IPS-15b (cell line): ENCODE measurements around the gene DDX54.

Source experiments
- H3K27me3 ChIP-seq: one replicate; pipeline ENCODE4 v1.6.1; 2013; ENCODE audit warnings: low read length; ENCODE audit not compliant: control insufficient read depth, insufficient read depth
- H3K36me3 ChIP-seq: one replicate; pipeline ENCODE4 v1.6.1; 2013; ENCODE audit warnings: low read length; ENCODE audit not compliant: control insufficient read depth, insufficient read depth
- H3K4me1 ChIP-seq: one replicate; pipeline ENCODE4 v1.6.1; 2013; ENCODE audit warnings: mild to moderate bottlenecking, low read length; ENCODE audit not compliant: control insufficient read depth, insufficient read depth
- H3K4me3 ChIP-seq: one replicate; pipeline ENCODE4 v1.5.1; 2013; ENCODE audit warnings: low read depth, low read length
- H3K9ac ChIP-seq: one replicate; pipeline ENCODE4 v1.6.1; 2013; ENCODE audit warnings: low read depth, mild to moderate bottlenecking, low read length
- H3K9me3 ChIP-seq: one replicate; pipeline ENCODE4 v1.6.1; 2013; ENCODE audit warnings: mild to moderate bottlenecking, low read length; ENCODE audit not compliant: control insufficient read depth, insufficient read depth

DDX54 gene

GRCh38 chr12:113227686-113228391 lies 42.6 kb upstream of the DDX54 start:
- H3K4me3 ChIP-seq, result no peak overlapping the region
- peaks cover 6% of the 10 kb centered on the region for H3K4me1 ChIP-seq
- H3K9ac ChIP-seq, result no peak overlapping the region
- no peaks in the 10 kb centered on the region for H3K9me3 ChIP-seq
- peaks cover 14% of the 10 kb centered on the region for H3K36me3 ChIP-seq
- H3K27me3 ChIP-seq, result no peaks in the 10 kb centered on the region

DNA sequence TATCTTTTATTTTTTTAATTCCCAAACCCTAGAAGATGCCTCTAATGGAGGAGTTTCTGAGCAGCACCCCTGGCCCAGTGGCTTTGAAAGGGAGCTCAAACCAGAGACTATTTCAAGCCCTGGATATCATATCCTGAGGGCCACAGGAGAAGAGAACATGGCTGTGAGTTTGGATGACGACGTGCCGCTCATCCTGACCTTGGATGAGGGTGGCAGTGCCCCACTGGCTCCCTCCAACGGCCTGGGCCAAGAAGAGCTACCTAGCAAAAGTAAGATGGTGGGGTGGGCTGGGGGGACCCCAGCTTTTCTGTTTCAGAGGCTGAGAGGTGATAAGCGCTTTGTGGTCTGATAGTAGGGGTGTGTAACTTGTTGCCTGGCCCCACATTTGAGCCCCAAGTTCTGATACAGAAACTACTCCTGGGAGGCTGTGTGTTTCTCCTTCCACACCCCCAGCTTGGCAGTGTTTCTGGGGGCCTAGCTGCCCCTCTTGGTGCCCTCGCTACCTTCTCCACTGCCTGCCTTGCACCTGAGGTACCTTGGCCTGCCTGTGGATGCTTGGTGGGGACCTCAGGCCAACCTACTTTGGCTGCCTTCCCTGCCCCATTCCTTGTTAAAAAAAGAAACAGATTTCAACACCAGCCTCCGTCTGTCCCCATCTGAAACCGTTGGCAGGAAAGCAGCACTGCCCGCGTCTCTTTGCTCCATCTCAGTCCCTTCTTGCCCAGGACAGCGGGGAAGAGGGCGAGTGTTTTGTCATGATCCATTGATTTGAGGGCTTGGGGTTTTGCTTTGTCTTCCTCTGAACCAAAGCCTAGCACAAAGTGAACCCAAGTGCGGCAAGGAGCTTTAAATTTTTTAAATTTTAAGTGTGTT lies 41.7 kb upstream of the DDX54 start:
- peaks cover 9% of the 10 kb centered on the region for H3K36me3 ChIP-seq
- no peaks in the 10 kb centered on the region for H3K9me3 ChIP-seq
- H3K4me1 ChIP-seq, result no peaks in the 10 kb centered on the region
- H3K4me3 ChIP-seq, result no peak overlapping the region
- no peak overlapping the region for H3K9ac ChIP-seq
- H3K27me3 ChIP-seq, result no peaks in the 10 kb centered on the region

GRCh38 chr12:113224955-113225354 lies 39.7 kb upstream of the DDX54 start:
- Histone ChIP-seq H3K36me3 (peaks cover 2% of the 10 kb centered on the region), H3K4me1 (no peaks in the 10 kb centered on the region), H3K27me3 (no peaks in the 10 kb centered on the region), H3K9ac (no peak overlapping the region), H3K9me3 (no peaks in the 10 kb centered on the region), H3K4me3 (no peak overlapping the region)

GRCh38 chr12:113222730-113223531 lies 37.7 kb upstream of the DDX54 start:
- no peak overlapping the region for H3K9ac ChIP-seq
- H3K36me3 ChIP-seq, result no peaks in the 10 kb centered on the region
- H3K27me3 ChIP-seq, result no peaks in the 10 kb centered on the region
- no peaks in the 10 kb centered on the region for H3K4me1 ChIP-seq
- no peak overlapping the region for H3K4me3 ChIP-seq
- H3K9me3 ChIP-seq, result no peaks in the 10 kb centered on the region

GRCh38 chr12:113221997-113222729 lies 36.9 kb upstream of the DDX54 start:
- Histone ChIP-seq H3K4me1 (no peaks in the 10 kb centered on the region), H3K9me3 (no peaks in the 10 kb centered on the region), H3K4me3 (peak overlapping the region; percentile 87), H3K27me3 (no peaks in the 10 kb centered on the region), H3K36me3 (no peaks in the 10 kb centered on the region), H3K9ac (peak overlapping the region; percentile 81)

GRCh38 chr12:113221181-113221996 lies 36.1 kb upstream of the DDX54 start, which contains the start of gene TPCN1:
TPCN1 (plus strand) TSS chr12:113221464; CDS start chr12:113226853, 5,389 bp downstream.
- peak within 1 kb of the TSS; percentile 90 for H3K4me3 ChIP-seq
- H3K36me3 ChIP-seq, result no peaks in the 10 kb centered on the region
- H3K4me1 ChIP-seq, result no peaks in the 10 kb centered on the region
- peak within 1 kb of the TSS; percentile 81 for H3K9ac ChIP-seq
- no peaks in the 10 kb centered on the region for H3K9me3 ChIP-seq
- H3K27me3 ChIP-seq, result no peaks in the 10 kb centered on the region

GRCh38 chr12:113220593-113221180 lies 35.4 kb upstream of the DDX54 start:
- no peaks in the 10 kb centered on the region for H3K4me1 ChIP-seq
- no peak overlapping the region for H3K9ac ChIP-seq
- H3K9me3 ChIP-seq, result no peaks in the 10 kb centered on the region

DNA sequence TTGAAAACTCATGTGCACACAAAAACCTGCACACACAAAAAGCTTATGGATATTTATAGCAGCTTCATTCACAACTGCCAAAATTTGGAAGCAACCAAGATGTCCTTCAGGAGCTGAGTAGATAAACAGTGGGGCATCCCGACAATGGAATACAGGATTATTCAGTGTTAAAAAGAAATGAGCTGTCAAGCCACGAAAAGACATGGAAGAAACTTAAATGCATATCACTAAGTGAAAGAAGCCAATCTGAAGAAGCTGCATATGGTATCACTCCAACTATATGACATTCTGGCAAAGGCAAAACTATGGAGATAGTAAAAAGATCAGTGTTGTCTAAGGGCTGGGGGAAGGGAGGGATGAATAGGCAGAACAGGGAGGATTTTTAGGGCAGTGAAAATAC lies 30.7 kb upstream of the DDX54 start:
- H3K27me3 ChIP-seq, result no peaks in the 10 kb centered on the region

More at GRCh38 chr12:113220593-113221180, 35.4 kb upstream of the DDX54 start:
- H3K4me3 ChIP-seq, result peak overlapping the region; percentile 90
- no peaks in the 10 kb centered on the region for H3K36me3 ChIP-seq
- no peaks in the 10 kb centered on the region for H3K27me3 ChIP-seq

DNA sequence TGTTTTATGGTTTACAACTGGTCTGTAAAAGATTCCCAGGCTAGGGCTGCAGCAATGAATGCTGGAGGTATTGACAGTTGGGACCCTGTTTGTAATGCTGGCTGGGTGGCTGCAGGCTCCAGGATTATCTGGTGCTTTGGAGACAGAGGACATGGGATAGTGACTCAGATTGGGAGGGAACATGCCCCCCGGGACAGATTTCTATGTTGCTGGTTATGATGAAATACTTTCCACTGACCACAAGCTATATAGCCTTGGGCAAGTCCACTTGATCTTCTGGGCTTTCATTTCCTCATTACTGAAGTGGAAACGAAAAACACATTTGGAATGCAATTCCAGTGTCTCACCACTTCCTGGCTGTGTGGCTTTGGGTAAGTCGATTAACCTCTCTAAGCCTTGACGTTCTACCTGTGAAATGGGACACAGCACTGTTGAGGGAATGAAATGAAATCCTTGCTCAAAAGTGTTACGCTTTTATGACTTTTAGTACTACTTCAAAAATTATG lies 29.7 kb upstream of the DDX54 start:
- no peak overlapping the region for H3K9ac ChIP-seq
- no peaks in the 10 kb centered on the region for H3K36me3 ChIP-seq
- no peak overlapping the region for H3K4me3 ChIP-seq
- no peaks in the 10 kb centered on the region for H3K27me3 ChIP-seq
- H3K9me3 ChIP-seq, result no peaks in the 10 kb centered on the region
- H3K4me1 ChIP-seq, result no peaks in the 10 kb centered on the region

More for the DNA sequence above, 30.7 kb upstream of the DDX54 start:
- Histone ChIP-seq H3K4me3 (no peak overlapping the region), H3K9ac (no peak overlapping the region), H3K4me1 (no peaks in the 10 kb centered on the region), H3K36me3 (no peaks in the 10 kb centered on the region), H3K9me3 (no peaks in the 10 kb centered on the region)

DNA sequence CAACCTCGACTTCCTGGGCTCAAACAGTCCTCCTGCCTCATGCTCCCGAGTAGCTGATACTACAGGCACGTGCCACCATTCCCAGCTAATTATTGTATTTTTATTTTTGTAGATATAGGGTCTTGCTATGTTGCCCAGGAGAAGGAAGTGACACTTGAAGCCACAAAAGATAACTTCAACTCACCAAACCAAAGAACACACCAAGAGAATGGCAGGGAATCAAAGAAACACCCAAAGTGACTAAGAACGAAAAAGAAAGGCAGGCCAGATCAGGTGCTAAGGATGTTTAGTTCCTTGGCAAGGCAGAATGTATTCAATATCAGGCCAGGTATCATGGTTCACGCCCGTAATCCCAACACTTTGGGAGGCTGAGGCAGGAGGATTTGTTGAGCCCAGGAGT lies 25.9 kb upstream of the DDX54 start:
- Histone ChIP-seq H3K9ac (no peak overlapping the region), H3K36me3 (no peaks in the 10 kb centered on the region), H3K9me3 (no peaks in the 10 kb centered on the region), H3K4me3 (no peak overlapping the region), H3K27me3 (no peaks in the 10 kb centered on the region), H3K4me1 (no peaks in the 10 kb centered on the region)
